Measurements from ENCODE around the gene C9orf78. TPM values are rescaled to one million over a fixed set of nuclear protein-coding genes. Genes with fewer than 3 reads are reported as not detected.

C9orf78 gene
- total and polyA plus RNA-seq, 9 of the 15 experiments (the other 6 are each of a cell fraction or from before 2014, with no cell fraction given) = 94.6 to 266 (median 202) TPM

DNA sequence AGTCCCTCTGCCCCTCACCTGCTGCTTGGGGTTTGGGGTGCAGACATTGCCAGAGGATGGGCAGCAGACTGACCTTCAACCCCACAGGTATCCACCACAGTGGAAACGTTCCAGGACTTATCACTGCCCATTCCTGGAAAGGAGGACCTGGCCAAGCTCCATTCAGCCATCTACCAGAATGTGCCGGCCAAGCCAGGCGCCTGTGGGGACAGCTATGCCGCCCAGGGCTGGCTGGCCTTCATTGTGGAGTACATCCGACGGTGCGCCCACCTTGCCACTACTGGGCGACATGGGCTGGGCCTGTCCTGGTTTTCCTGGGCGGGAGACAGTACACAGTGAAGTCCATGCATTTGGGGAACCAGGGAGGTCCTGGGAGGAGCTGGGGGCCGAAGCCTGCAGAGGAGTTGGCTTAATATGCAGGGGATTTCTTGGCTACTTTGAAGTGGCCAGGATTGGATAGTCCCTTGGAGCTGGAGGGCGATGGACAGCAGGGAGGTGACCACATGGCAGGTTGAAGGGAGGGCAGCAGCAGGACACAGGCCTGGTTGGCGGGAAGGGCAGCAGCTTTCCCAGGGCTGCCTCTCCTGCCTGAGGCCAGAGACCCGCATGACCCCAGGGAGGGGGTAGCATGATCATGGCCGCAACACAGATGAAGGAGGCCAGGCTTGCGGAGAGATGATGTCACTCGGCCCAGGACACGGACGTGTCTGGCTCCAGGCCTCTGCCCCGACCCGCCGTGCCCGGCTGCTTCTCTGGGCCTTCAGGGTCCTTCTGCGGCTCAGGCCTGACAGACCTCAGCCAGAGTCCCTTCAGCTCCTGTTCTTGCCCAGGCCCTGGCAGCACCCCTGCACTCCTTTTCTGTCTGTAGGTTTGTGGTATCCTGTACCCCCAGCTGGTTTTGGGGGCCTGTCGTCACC is 34.8 kb upstream of the C9orf78 start (continued):
- no peak for TF ChIP-seq WHSC1 (IDR thresholded peaks at IDR 0.05; ENCODE audit: low read length)
- TF ChIP-seq RBM15 (IDR thresholded peaks at IDR 0.05; ENCODE audit: insufficient read depth, low read length) = no peak
- TF ChIP-seq ZNF830 (CRISPR knock-in tag; IDR thresholded peaks at IDR 0.05) = 0 out of 2 replicates have a peak, but pooled peaks have one; percentile 9
- TF ChIP-seq ZNF121 (CRISPR knock-in tag; conservative IDR thresholded peaks at IDR 0.05) = no peak
- TF ChIP-seq ZNF583 (CRISPR knock-in tag; IDR thresholded peaks at IDR 0.05) = no peak
- no peak for TF ChIP-seq PHTF2 (CRISPR knock-in tag; IDR thresholded peaks at IDR 0.05)
- no peak for TF ChIP-seq NONO (IDR thresholded peaks at IDR 0.05; ENCODE audit: low read depth in 2 of 2, low read length in 1 of 2)
- no peak for TF ChIP-seq HDGF (IDR thresholded peaks at IDR 0.05)
- no peak for TF ChIP-seq DMBX1 (CRISPR knock-in tag; IDR thresholded peaks at IDR 0.05; ENCODE audit: borderline replicate concordance)
- no peak for TF ChIP-seq THRAP3 (IDR thresholded peaks at IDR 0.05; ENCODE audit: borderline replicate concordance)
- TF ChIP-seq TBP (optimal IDR thresholded peaks at IDR 0.05; ENCODE audit: low read depth, low read length) = no peak
- TF ChIP-seq, protein P1, sequence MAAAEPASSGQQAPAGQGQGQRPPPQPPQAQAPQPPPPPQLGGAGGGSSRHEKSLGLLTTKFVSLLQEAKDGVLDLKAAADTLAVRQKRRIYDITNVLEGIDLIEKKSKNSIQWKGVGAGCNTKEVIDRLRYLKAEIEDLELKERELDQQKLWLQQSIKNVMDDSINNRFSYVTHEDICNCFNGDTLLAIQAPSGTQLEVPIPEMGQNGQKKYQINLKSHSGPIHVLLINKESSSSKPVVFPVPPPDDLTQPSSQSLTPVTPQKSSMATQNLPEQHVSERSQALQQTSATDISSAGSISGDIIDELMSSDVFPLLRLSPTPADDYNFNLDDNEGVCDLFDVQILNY (CRISPR knock-in tag; IDR thresholded peaks at IDR 0.05) = 0 out of 2 replicates have a peak, but pooled peaks have one; percentile 17
- peak; percentile 52 for TF ChIP-seq RBFOX2 (IDR thresholded peaks at IDR 0.05; ENCODE audit: low read depth, low read length)
- no peak for TF ChIP-seq CBFA2T3 (IDR thresholded peaks at IDR 0.05)
- no peak for TF ChIP-seq TBL1XR1 (IDR thresholded peaks at IDR 0.05; ENCODE audit: low read length in 2 of 2)
- 0 out of 2 replicates have a peak, but pooled peaks have one; percentile 46 for TF ChIP-seq POLR2A (conservative IDR thresholded peaks at IDR 0.05)
- no peak for TF ChIP-seq SREBF1 (IDR thresholded peaks at IDR 0.05; ENCODE audit: borderline replicate concordance, low read depth, low read length)
- TF ChIP-seq, protein P2, sequence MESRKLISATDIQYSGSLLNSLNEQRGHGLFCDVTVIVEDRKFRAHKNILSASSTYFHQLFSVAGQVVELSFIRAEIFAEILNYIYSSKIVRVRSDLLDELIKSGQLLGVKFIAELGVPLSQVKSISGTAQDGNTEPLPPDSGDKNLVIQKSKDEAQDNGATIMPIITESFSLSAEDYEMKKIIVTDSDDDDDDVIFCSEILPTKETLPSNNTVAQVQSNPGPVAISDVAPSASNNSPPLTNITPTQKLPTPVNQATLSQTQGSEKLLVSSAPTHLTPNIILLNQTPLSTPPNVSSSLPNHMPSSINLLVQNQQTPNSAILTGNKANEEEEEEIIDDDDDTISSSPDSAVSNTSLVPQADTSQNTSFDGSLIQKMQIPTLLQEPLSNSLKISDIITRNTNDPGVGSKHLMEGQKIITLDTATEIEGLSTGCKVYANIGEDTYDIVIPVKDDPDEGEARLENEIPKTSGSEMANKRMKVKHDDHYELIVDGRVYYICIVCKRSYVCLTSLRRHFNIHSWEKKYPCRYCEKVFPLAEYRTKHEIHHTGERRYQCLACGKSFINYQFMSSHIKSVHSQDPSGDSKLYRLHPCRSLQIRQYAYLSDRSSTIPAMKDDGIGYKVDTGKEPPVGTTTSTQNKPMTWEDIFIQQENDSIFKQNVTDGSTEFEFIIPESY (CRISPR knock-in tag; IDR thresholded peaks at IDR 0.05) = peak; percentile 37; the same call in 1 of the 2 replicates
- TF ChIP-seq ZNF165 (CRISPR knock-in tag; IDR thresholded peaks at IDR 0.05; ENCODE audit: borderline replicate concordance) = no peak
- no peak for TF ChIP-seq YBX1 (IDR thresholded peaks at IDR 0.05)
- TF ChIP-seq, protein P3, sequence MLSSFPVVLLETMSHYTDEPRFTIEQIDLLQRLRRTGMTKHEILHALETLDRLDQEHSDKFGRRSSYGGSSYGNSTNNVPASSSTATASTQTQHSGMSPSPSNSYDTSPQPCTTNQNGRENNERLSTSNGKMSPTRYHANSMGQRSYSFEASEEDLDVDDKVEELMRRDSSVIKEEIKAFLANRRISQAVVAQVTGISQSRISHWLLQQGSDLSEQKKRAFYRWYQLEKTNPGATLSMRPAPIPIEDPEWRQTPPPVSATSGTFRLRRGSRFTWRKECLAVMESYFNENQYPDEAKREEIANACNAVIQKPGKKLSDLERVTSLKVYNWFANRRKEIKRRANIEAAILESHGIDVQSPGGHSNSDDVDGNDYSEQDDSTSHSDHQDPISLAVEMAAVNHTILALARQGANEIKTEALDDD (IDR thresholded peaks at IDR 0.05) = no peak
- TF ChIP-seq PML (IDR thresholded peaks at IDR 0.05; ENCODE audit: low read length) = no peak
- TF ChIP-seq RBM22 (IDR thresholded peaks at IDR 0.05; ENCODE audit: low read depth, low read length, poor library complexity, severe bottlenecking) = peak; percentile 25
- TF ChIP-seq BACH1 (tag; IDR thresholded peaks at IDR 0.05) = no peak
- no peak for TF ChIP-seq TRIM28 (IDR thresholded peaks at IDR 0.05)
